Thyroid gland (tissue), 4 donors: Measurements from ENCODE around the gene APBB2.
"Not testable (repeated sequence)": the region's sequence is repeated elsewhere in the genome, so short reads cannot be mapped to it uniquely, and the experiment has no call there.

ENCODE experiments used
- CTCF ChIP-seq, 6 experiments: fragments of 200-600 bp in 3 of 6; fragments of 450-650 bp in 3 of 6; sonication (generic) in 3 of 6; IDR thresholded peaks; one replicate each; pipeline ENCODE4 v1.5.1; 2016 to 2019; ENCODE audit warnings: antibody characterized with exemption in 6 of 6, mild to moderate bottlenecking in 2 of 6, inconsistent platforms in 1 of 6, moderate library complexity in 1 of 6
- POLR2A ChIP-seq, 2 donors: fragments of 450-650 bp; IDR thresholded peaks; one replicate each; pipeline ENCODE4 v1.6.1; 2017; ENCODE audit warnings: antibody characterized with exemption in 2 of 2, mild to moderate bottlenecking in 2 of 2, moderate library complexity in 1 of 2

- TF ChIP-seq CTCF, POLR2A (IDR thresholded peaks at IDR 0.05): not testable (repeated sequence)
These were observed 313.8 kb downstream of the APBB2 start for GRCh38 chr4:40900531-40900930.
